ENCODE data around the gene CTXN1.

DNA sequence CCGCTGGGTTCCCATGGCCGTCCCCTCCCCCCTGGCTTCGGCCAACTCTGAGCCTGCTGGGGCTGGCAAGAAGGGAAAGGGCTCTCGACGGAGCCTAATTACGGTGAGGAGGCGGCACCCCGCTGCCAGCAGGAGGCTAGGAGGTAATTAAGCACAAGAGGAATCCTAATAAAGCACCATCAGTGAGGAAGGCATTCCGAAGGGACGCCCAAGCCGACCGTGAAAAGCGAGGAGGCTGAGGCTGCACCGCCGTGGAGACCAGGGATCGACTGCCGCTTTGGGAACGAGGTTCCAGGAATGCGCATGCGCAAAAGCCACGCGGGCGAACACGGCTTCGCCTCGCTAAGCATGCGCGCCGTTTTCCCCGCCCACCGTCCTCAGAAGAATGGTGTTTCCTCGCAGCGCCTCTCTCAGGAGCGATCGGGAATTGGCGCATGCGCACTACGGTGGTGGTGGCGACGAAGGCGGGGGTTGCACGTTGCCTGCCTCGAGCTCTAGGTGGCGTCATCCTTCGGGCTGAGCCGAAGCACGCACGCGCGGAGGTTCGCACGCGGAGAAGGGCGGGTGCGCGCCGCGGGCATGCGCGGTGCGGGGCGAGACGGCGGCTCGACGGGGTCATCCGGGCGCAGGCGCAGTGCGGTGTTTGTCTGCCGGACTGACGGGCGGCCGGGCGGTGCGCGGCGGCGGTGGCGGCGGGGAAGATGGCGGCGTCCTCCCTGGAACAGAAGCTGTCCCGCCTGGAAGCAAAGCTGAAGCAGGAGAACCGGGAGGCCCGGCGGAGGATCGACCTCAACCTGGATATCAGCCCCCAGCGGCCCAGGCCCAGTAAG, 22.5 kb downstream of the CTXN1 start, which contains the start of gene MAP2K7:
- TF ChIP-seq, protein P1, sequence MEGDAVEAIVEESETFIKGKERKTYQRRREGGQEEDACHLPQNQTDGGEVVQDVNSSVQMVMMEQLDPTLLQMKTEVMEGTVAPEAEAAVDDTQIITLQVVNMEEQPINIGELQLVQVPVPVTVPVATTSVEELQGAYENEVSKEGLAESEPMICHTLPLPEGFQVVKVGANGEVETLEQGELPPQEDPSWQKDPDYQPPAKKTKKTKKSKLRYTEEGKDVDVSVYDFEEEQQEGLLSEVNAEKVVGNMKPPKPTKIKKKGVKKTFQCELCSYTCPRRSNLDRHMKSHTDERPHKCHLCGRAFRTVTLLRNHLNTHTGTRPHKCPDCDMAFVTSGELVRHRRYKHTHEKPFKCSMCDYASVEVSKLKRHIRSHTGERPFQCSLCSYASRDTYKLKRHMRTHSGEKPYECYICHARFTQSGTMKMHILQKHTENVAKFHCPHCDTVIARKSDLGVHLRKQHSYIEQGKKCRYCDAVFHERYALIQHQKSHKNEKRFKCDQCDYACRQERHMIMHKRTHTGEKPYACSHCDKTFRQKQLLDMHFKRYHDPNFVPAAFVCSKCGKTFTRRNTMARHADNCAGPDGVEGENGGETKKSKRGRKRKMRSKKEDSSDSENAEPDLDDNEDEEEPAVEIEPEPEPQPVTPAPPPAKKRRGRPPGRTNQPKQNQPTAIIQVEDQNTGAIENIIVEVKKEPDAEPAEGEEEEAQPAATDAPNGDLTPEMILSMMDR (IDR thresholded peaks at IDR 0.05) = peak; percentile 23 to 98 (median 91)
- TF ChIP-seq POLR2AphosphoS5 (IDR thresholded peaks at IDR 0.05) = peak; percentile 100

All from prostate gland (tissue), 2 donors.